ENCODE data around the gene SUN5. TPM values are rescaled to one million over a fixed set of nuclear protein-coding genes. Genes with fewer than 3 reads are reported as not detected.
A peak's percentile ranks its signal among the peaks of the same experiment; 100 is the strongest.
"Not testable (repeated sequence)": the region's sequence is repeated elsewhere in the genome, so short reads cannot be mapped to it uniquely, and the experiment has no call there.

Gene SUN5
- total RNA-seq, 2 experiments from 2014 or later, result not detected

DNA sequence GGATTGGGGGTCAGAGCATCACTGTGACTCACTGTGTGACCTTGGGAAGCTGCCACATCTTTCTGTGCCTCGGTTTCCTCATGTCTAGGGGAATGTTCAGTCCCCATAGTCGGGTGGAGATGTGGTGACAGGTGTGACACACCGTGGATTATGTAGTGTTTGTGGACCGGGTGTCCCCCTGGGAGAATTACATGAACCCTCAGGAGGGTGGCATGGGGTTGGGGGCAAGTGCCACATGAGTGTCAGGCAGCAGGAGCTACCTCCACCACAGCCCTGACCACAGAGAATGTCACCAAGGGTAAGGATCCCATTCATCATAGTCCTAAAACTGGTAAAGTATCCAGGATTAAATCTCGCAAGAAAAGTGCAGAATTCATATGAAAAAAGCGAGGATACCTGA, 23.2 kb downstream of the SUN5 start:
- Mint-ChIP-seq H3K36me3 (peaks cover 3% of the 10 kb centered on the region), H3K4me3 (no peak overlapping the region), H3K9me3 (peaks cover 7% of the 10 kb centered on the region), H3K27me3 (no peaks in the 10 kb centered on the region), H3K27ac (no peak overlapping the region), H3K4me1 (peaks cover 8% of the 10 kb centered on the region)
- no peak for DNase-seq

DNA sequence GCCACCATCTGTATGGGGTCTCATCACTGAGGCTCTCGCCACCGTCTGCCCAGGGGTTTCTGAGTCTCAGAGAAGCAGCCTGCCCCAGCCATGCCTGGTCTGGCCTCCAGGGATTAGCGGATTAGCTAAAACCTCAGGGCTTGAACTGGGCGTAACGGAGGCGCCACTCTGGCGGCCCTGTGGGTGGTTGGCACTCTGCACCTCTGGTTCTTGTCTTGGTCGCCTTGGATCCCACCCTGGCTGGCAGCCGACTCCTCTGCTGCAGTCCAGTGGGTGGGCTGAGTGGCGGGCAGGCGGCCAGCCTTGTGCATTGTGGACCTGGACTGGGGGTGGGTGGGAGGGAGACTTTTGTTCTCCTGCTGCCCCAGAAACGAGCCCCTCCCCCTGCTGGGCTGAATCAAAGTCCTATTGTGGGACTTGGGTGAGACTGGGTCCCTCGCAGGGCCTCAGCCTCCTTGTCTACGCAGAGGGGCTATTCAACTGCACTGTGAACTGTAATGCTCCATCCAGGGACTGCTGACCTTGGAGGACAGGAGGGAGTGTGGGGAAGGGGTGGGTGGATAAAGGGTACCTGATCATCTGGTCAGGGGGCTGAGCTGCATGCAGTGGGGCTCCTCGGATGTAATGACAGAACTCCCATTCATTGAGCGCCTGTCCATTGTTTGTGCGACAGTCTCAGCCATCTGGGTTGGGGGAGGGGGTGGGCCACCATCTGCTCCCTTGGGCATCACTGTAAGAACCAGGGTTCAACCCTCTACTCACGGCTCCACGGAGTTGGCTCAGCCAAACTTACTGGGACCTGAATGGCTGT, 23.9 kb downstream of the SUN5 start:
- Mint-ChIP-seq H3K9me3 (peaks cover 7% of the 10 kb centered on the region), H3K36me3 (peaks cover 3% of the 10 kb centered on the region), H3K27me3 (no peaks in the 10 kb centered on the region), H3K4me1 (peaks cover 8% of the 10 kb centered on the region), H3K4me3 (no peak overlapping the region), H3K27ac (no peak overlapping the region)
- DNase-seq, result no peak

DNA sequence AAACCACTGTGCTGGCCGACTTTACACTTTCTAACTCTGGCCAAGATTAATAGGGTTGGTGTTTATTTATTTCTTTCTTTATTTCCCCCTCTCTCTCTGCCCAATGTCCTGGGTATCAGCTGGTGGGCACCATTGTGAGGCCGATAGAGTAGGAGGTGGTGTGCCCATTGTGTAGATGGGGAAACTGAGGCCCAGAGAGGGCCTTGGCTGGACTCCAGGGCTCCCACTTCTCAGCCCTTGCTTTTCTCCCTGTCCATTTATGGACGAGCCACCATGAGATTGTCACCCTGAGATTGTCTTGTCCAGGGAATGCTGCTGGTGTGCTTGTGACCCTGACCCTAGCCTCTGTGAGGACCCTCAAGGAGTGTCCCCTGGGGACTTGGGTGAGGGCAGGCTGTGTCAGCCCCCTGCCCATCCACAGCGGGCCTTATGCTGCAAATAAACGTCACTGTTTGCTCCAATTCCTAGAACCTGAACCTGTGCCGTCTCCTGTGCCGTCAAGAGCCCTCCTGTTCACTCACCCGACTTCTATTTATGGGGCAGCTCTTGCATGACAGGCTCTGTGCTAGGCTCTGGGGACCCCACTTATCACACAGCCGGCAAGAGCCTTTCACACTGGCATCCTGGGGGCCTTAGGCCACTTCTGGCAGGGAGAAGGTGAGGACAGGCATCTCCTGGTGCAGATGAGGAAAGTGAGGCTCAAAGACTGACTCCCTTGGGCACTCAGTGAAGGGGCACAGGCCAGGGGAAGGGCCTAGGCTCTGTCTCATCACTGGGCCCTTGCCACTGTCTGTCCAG, 24.8 kb downstream of the SUN5 start:
- Mint-ChIP-seq H3K4me1 (peaks cover 16% of the 10 kb centered on the region), H3K36me3 (peaks cover 3% of the 10 kb centered on the region), H3K4me3 (no peak overlapping the region), H3K27ac (no peak overlapping the region), H3K9me3 (peaks cover 11% of the 10 kb centered on the region), H3K27me3 (no peaks in the 10 kb centered on the region)
- DNase-seq, result no peak

DNA sequence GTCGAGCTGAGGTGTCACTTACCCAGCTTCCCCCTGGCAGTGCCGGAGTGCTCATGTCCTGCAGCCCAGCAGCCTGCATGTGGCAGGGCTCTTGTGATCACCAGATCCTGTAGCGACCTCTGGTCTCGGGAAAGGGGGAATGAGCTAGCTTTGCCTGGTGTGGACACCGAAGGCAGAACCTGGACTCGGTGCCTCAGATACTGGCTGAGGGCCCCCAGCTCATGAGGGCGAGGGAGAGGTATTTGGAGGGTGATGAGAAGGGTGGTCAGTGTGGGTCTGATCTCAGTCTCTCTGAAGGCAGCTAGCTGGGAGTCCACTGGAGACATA, 26.3 kb downstream of the SUN5 start:
- H3K9me3 Mint-ChIP-seq, result peaks cover 11% of the 10 kb centered on the region
- no peaks in the 10 kb centered on the region for H3K27me3 Mint-ChIP-seq
- H3K27ac Mint-ChIP-seq, result no peak overlapping the region
- H3K4me1 Mint-ChIP-seq, result peaks cover 30% of the 10 kb centered on the region
- no peak overlapping the region for H3K4me3 Mint-ChIP-seq
- H3K36me3 Mint-ChIP-seq, result peaks cover 3% of the 10 kb centered on the region
- DNase-seq, result no peak

DNA sequence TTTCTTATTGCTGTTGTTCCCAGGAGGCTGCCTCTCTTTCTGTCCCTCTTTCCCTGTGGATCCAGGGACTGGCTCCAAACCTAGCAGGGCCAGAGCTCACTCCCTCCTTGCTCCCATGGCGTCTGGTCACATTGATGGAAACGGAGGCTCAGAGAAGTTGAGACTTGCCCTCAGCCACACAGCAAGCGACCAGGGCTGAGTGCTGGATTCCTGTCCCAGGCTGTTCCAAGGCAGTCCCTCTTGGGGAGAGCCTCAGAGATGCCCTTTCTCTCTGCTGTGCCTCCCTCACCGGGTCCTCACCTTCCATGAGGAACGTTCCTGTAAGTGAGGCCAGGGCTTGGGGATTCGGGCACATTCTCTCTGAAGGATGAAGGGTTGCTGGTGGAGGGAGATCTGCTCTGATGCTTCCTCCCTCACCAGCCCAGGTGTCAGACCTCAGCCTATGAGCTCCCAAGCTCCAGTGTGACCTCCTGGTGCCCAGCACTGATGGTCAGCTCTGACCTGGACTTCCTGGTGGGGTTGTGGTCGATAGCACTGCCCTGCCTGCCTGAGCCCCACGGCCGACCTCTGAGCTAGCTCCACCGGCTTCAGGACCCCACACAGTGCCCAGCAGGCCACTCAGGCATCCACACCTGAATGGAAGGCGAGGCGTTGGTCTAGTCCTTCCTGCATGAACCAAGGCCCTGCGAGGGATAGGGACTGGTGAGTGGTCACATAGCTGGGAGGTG, 26.8 kb downstream of the SUN5 start:
- peaks cover 11% of the 10 kb centered on the region for H3K9me3 Mint-ChIP-seq
- H3K27me3 Mint-ChIP-seq, result no peaks in the 10 kb centered on the region

DNA sequence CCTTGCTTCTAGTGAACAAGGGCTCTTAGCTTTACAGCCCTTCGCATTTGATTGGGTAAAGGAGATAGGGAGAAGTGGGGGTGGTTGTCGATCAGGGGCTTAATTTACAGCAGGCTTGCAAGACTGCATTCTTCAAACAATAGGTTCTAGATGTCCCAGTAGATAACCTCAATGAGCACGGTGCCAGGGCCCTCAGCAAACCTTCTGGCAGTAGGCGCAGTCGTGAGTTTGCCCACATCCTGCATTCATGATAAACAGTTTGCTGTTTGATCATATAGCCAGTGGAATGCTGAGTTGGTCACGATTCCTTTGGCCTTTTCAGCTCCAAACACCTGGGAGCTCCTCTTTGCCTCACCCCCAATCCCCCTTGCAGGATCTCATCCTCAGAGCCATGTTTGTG, 27.5 kb downstream of the SUN5 start:
- peaks cover 11% of the 10 kb centered on the region for H3K9me3 Mint-ChIP-seq
- peaks cover 37% of the 10 kb centered on the region for H3K4me1 Mint-ChIP-seq
- H3K27ac Mint-ChIP-seq, result no peak overlapping the region
- H3K4me3 Mint-ChIP-seq, result no peak overlapping the region
- DNase-seq, result no peak
- no peaks in the 10 kb centered on the region for H3K27me3 Mint-ChIP-seq
- peaks cover 3% of the 10 kb centered on the region for H3K36me3 Mint-ChIP-seq

More for the DNA sequence above, 26.8 kb downstream of the SUN5 start:
- H3K4me3 Mint-ChIP-seq, result no peak overlapping the region
- H3K27ac Mint-ChIP-seq, result no peak overlapping the region
- DNase-seq, result no peak
- peaks cover 3% of the 10 kb centered on the region for H3K36me3 Mint-ChIP-seq
- peaks cover 36% of the 10 kb centered on the region for H3K4me1 Mint-ChIP-seq

GRCh38 chr20:32975698-32976674, 28.2 kb downstream of the SUN5 start:
- H3K4me3 Mint-ChIP-seq, result no peak overlapping the region
- no peak for DNase-seq
- peaks cover 11% of the 10 kb centered on the region for H3K9me3 Mint-ChIP-seq
- H3K36me3 Mint-ChIP-seq, result peaks cover 3% of the 10 kb centered on the region
- peaks cover 37% of the 10 kb centered on the region for H3K4me1 Mint-ChIP-seq
- no peaks in the 10 kb centered on the region for H3K27me3 Mint-ChIP-seq
- H3K27ac Mint-ChIP-seq, result no peak overlapping the region

GRCh38 chr20:32975121-32975520, 29.1 kb downstream of the SUN5 start:
- H3K9me3 Mint-ChIP-seq, result peaks cover 11% of the 10 kb centered on the region
- H3K4me1 Mint-ChIP-seq, result peaks cover 45% of the 10 kb centered on the region
- peak overlapping the region; percentile 4 for H3K4me3 Mint-ChIP-seq
- not testable (repeated sequence) for H3K27ac Mint-ChIP-seq, H3K27me3 Mint-ChIP-seq, H3K36me3 Mint-ChIP-seq, DNase-seq

- H3K4me1 Mint-ChIP-seq, result peaks cover 51% of the 10 kb centered on the region
Measured at GRCh38 chr20:32974204-32975064, 29.8 kb downstream of the SUN5 start.

DNA sequence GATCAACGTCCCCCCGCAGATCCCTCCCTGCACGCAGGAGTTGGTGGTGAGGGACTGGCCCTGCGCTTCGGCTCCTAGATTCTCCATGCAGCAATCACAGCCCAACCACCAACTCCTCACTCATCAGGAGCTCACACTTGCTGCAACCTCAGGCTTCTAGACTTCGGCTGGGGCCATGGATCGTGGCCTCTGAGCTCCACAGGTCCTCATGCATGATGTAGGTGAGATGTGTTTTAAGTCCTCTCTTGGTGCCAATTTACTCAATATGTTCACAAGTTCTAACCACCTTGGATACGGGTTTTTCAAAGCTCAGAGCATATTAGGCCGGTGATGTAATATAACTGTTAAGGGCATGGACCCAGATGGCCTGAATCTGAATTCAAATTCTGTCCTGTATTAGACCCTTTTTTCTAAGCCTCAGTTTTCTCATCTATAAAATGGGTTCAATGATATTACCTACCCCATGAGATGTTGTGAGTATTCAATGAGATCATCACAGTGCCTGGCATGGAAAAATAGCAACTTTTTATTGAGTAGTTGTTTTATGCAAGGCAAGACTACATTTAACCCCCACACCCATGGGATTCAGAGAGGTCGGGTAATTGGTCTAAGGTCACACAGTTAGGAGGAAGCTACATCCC, 31.0 kb downstream of the SUN5 start:
- H3K27me3 Mint-ChIP-seq, result no peaks in the 10 kb centered on the region
- DNase-seq, result no peak
- H3K4me1 Mint-ChIP-seq, result peaks cover 64% of the 10 kb centered on the region
- H3K27ac Mint-ChIP-seq, result no peak overlapping the region
- H3K4me3 Mint-ChIP-seq, result peak overlapping the region; percentile 55
- peaks cover 11% of the 10 kb centered on the region for H3K9me3 Mint-ChIP-seq
- H3K36me3 Mint-ChIP-seq, result peaks cover 7% of the 10 kb centered on the region

More at GRCh38 chr20:32974204-32975064, 29.8 kb downstream of the SUN5 start:
- H3K9me3 Mint-ChIP-seq, result peaks cover 11% of the 10 kb centered on the region
- peak overlapping the region; percentile 4 for H3K4me3 Mint-ChIP-seq
- not testable (repeated sequence) for H3K36me3 Mint-ChIP-seq, H3K27ac Mint-ChIP-seq, DNase-seq, H3K27me3 Mint-ChIP-seq

- H3K27me3 Mint-ChIP-seq, result no peaks in the 10 kb centered on the region
- peaks cover 69% of the 10 kb centered on the region for H3K4me1 Mint-ChIP-seq
- peaks cover 11% of the 10 kb centered on the region for H3K9me3 Mint-ChIP-seq
- DNase-seq, result peak; percentile 84
- H3K4me3 Mint-ChIP-seq, result peak overlapping the region; percentile 55
- H3K36me3 Mint-ChIP-seq, result peaks cover 7% of the 10 kb centered on the region
- H3K27ac Mint-ChIP-seq, result no peak overlapping the region
Measured at GRCh38 chr20:32972181-32973076, 31.8 kb downstream of the SUN5 start.

DNA sequence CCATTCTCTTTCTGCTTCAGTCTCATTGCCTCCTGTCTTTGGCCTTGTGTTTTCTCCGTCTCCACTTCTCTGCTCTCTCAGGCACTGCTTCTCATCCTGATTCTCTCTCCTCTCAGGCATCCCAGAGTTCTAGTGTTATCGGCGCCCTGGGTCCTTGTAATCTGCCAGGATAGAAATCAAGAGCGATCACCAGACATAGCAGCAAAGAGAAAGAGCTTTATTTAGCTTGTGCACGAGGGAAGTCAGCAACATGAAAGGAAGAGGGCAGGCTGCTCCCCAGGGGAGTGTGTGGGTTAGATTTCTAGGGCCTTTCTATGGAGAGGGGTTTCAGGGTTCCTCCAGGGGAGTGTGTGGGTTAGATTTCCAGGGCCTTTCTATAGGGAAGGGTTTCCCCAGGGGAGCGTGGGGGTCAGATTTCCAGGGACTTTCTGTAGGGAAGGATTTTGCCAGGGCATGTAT, 32.5 kb downstream of the SUN5 start:
- no peak for DNase-seq
- Mint-ChIP-seq H3K27ac (no peak overlapping the region), H3K4me3 (no peak overlapping the region), H3K27me3 (no peaks in the 10 kb centered on the region), H3K36me3 (peaks cover 6% of the 10 kb centered on the region), H3K4me1 (peaks cover 75% of the 10 kb centered on the region), H3K9me3 (peaks cover 9% of the 10 kb centered on the region)

Measured in activated naive CD8-positive, alpha-beta T cell treated with anti-CD3 and anti-CD28 coated beads for 36 hours (primary cell).